Measurements from ENCODE around the gene CRYBB1.
A peak's percentile ranks its signal among the peaks of the same experiment; 100 is the strongest.

The CRYBB1 gene

GRCh38 chr22:26606611-26607010, 11.2 kb downstream of the CRYBB1 start:
- intact Hi-C loops (cut with micrococcal nuclease) = no loop called here
- Mint-ChIP-seq H3K9me3 (no peaks in the 10 kb centered on the region), H3K27me3 (no peaks in the 10 kb centered on the region), H3K36me3 (ENCODE audit: low read depth) (no peaks in the 10 kb centered on the region), H3K27ac (no peak overlapping the region), H3K4me1 (ENCODE audit: low read depth) (no peaks in the 10 kb centered on the region), H3K4me3 (no peak overlapping the region)

- Mint-ChIP-seq H3K27me3 (no peaks in the 10 kb centered on the region), H3K9me3 (no peaks in the 10 kb centered on the region), H3K4me1 (ENCODE audit: low read depth) (no peaks in the 10 kb centered on the region), H3K27ac (no peak overlapping the region), H3K4me3 (no peak overlapping the region), H3K36me3 (ENCODE audit: low read depth) (no peaks in the 10 kb centered on the region)
- intact Hi-C loops (cut with micrococcal nuclease) = no loop called here
Measured at GRCh38 chr22:26604368-26604767, 13.5 kb downstream of the CRYBB1 start.

- no peaks in the 10 kb centered on the region for H3K27me3 Mint-ChIP-seq
- H3K4me3 Mint-ChIP-seq = no peak overlapping the region
- no peaks in the 10 kb centered on the region for H3K36me3 Mint-ChIP-seq (ENCODE audit: low read depth)
- no peak overlapping the region for H3K27ac Mint-ChIP-seq
- H3K9me3 Mint-ChIP-seq = no peaks in the 10 kb centered on the region
- H3K4me1 Mint-ChIP-seq (ENCODE audit: low read depth) = peaks cover 5% of the 10 kb centered on the region
- intact Hi-C loops (cut with micrococcal nuclease) = no loop called here
Measured at GRCh38 chr22:26602127-26602526, 15.7 kb downstream of the CRYBB1 start.

- intact Hi-C loops (cut with micrococcal nuclease) = no loop called here
- Mint-ChIP-seq H3K4me1 (ENCODE audit: low read depth) (peaks cover 5% of the 10 kb centered on the region), H3K4me3 (no peak overlapping the region), H3K27me3 (no peaks in the 10 kb centered on the region), H3K27ac (no peak overlapping the region), H3K36me3 (ENCODE audit: low read depth) (no peaks in the 10 kb centered on the region), H3K9me3 (no peaks in the 10 kb centered on the region)
Measured at GRCh38 chr22:26601726-26602125, 16.1 kb downstream of the CRYBB1 start.

- Mint-ChIP-seq H3K9me3 (no peaks in the 10 kb centered on the region), H3K36me3 (ENCODE audit: low read depth) (no peaks in the 10 kb centered on the region), H3K4me3 (no peak overlapping the region), H3K27me3 (no peaks in the 10 kb centered on the region), H3K4me1 (ENCODE audit: low read depth) (peaks cover 5% of the 10 kb centered on the region), H3K27ac (no peak overlapping the region)
- intact Hi-C loops (cut with micrococcal nuclease) = no loop called here
Measured at GRCh38 chr22:26599505-26599904, 18.3 kb downstream of the CRYBB1 start.

- Mint-ChIP-seq H3K36me3 (ENCODE audit: low read depth) (no peaks in the 10 kb centered on the region), H3K4me1 (ENCODE audit: low read depth) (peaks cover 14% of the 10 kb centered on the region), H3K27ac (no peak overlapping the region), H3K4me3 (no peak overlapping the region), H3K27me3 (no peaks in the 10 kb centered on the region), H3K9me3 (no peaks in the 10 kb centered on the region)
- intact Hi-C loops (cut with micrococcal nuclease) = no loop called here
Measured at GRCh38 chr22:26597480-26597879, 20.3 kb downstream of the CRYBB1 start.

GRCh38 chr22:26597026-26597425, 20.8 kb downstream of the CRYBB1 start:
- Mint-ChIP-seq H3K36me3 (ENCODE audit: low read depth) (no peaks in the 10 kb centered on the region), H3K4me3 (no peak overlapping the region), H3K4me1 (ENCODE audit: low read depth) (peaks cover 19% of the 10 kb centered on the region), H3K27me3 (no peaks in the 10 kb centered on the region), H3K9me3 (no peaks in the 10 kb centered on the region), H3K27ac (no peak overlapping the region)
- intact Hi-C loops (cut with micrococcal nuclease) = no loop called here

- no peaks in the 10 kb centered on the region for H3K9me3 Mint-ChIP-seq
- H3K36me3 Mint-ChIP-seq (ENCODE audit: low read depth) = peaks cover 8% of the 10 kb centered on the region
- intact Hi-C loops (cut with micrococcal nuclease) = no loop called here
- H3K27me3 Mint-ChIP-seq = no peaks in the 10 kb centered on the region
- no peak overlapping the region for H3K4me3 Mint-ChIP-seq
- H3K4me1 Mint-ChIP-seq (ENCODE audit: low read depth) = peaks cover 34% of the 10 kb centered on the region
- H3K27ac Mint-ChIP-seq = no peak overlapping the region
Measured at GRCh38 chr22:26593763-26594162, 24.1 kb downstream of the CRYBB1 start.

GRCh38 chr22:26592421-26592891, 25.4 kb downstream of the CRYBB1 start:
- intact Hi-C loops (cut with micrococcal nuclease) = no loop called here
- Mint-ChIP-seq H3K9me3 (no peaks in the 10 kb centered on the region), H3K27ac (peak overlapping the region; percentile 0), H3K4me1 (ENCODE audit: low read depth) (peaks cover 42% of the 10 kb centered on the region), H3K27me3 (no peaks in the 10 kb centered on the region), H3K36me3 (ENCODE audit: low read depth) (peaks cover 8% of the 10 kb centered on the region), H3K4me3 (no peak overlapping the region)

- Mint-ChIP-seq H3K36me3 (ENCODE audit: low read depth) (peaks cover 15% of the 10 kb centered on the region), H3K9me3 (no peaks in the 10 kb centered on the region), H3K27ac (peak within 1 kb of the TSS; percentile 92), H3K4me1 (ENCODE audit: low read depth) (peaks cover 63% of the 10 kb centered on the region), H3K4me3 (peak within 1 kb of the TSS; percentile 93), H3K27me3 (no peaks in the 10 kb centered on the region)
- intact Hi-C loops (cut with micrococcal nuclease) = loop anchor here (1.0 to 2.0 kb wide), 2 partner anchors 17 to 47 kb away; no protein-coding TSS in a partner anchor
Measured at GRCh38 chr22:26589845-26590736, 27.7 kb downstream of the CRYBB1 start, which contains the start of gene TPST2. TSS of gene TPST2 (minus strand) at chr22:26590132. CDS start at chr22:26541630, 48,502 bp downstream.

GRCh38 chr22:26589367-26589844, 28.4 kb downstream of the CRYBB1 start:
- Mint-ChIP-seq H3K9me3 (no peaks in the 10 kb centered on the region), H3K4me1 (ENCODE audit: low read depth) (peaks cover 70% of the 10 kb centered on the region), H3K36me3 (ENCODE audit: low read depth) (peaks cover 21% of the 10 kb centered on the region), H3K4me3 (peak overlapping the region; percentile 93), H3K27me3 (no peaks in the 10 kb centered on the region), H3K27ac (peak overlapping the region; percentile 92)
- intact Hi-C loops (cut with micrococcal nuclease) = loop anchor here (2.0 kb wide), 1 partner anchor 47 kb away; no protein-coding TSS in a partner anchor

GRCh38 chr22:26588729-26589366, 29.0 kb downstream of the CRYBB1 start:
- intact Hi-C loops (cut with micrococcal nuclease) = loop anchor here (2.0 kb wide), 1 partner anchor 46 kb away; no protein-coding TSS in a partner anchor

GRCh38 chr22:26587991-26588613, 29.7 kb downstream of the CRYBB1 start:
- Mint-ChIP-seq H3K4me3 (peak overlapping the region; percentile 93), H3K36me3 (ENCODE audit: low read depth) (peaks cover 34% of the 10 kb centered on the region), H3K9me3 (no peaks in the 10 kb centered on the region), H3K4me1 (ENCODE audit: low read depth) (peaks cover 75% of the 10 kb centered on the region), H3K27me3 (no peaks in the 10 kb centered on the region), H3K27ac (peak overlapping the region; percentile 92)
- intact Hi-C loops (cut with micrococcal nuclease) = loop anchor here (2.0 kb wide), 1 partner anchor 45 kb away; no protein-coding TSS in a partner anchor

More at GRCh38 chr22:26588729-26589366, 29.0 kb downstream of the CRYBB1 start:
- H3K27me3 Mint-ChIP-seq = no peaks in the 10 kb centered on the region
- peaks cover 26% of the 10 kb centered on the region for H3K36me3 Mint-ChIP-seq (ENCODE audit: low read depth)
- H3K9me3 Mint-ChIP-seq = no peaks in the 10 kb centered on the region
- H3K4me1 Mint-ChIP-seq (ENCODE audit: low read depth) = peaks cover 76% of the 10 kb centered on the region
- peak overlapping the region; percentile 93 for H3K4me3 Mint-ChIP-seq
- H3K27ac Mint-ChIP-seq = peak overlapping the region; percentile 92
